Neural progenitor cell (in vitro differentiated cells): ENCODE data around the gene SYDE2.

Source experiments
- CTCF ChIP-seq: fragments of 200-600 bp; sonication (generic); IDR thresholded peaks from 2 replicates; pipeline ENCODE4 v1.5.1; 2017; ENCODE audit warnings: antibody characterized with exemption, mild to moderate bottlenecking
- EZH2phosphoT487 ChIP-seq: fragments of 200-600 bp; sonication (generic); IDR thresholded peaks from 2 replicates; pipeline ENCODE4 v1.6.1; 2017; ENCODE audit warnings: antibody characterized with exemption

- no peak for TF ChIP-seq CTCF
- no peak for TF ChIP-seq EZH2phosphoT487
These were observed 47.5 kb downstream of the SYDE2 start for GRCh38 chr1:85153149-85153891.
